Middle frontal gyrus (tissue), 1 donor: ENCODE results near the gene PDE8A.

Experiments
- DNase-seq: peaks from one replicate; pipeline ENCODE4 v3.0.0-alpha.2; 2015; ENCODE audit warnings: low spot score; ENCODE audit errors: extremely low spot score

PDE8A gene

GRCh38 chr15:84981711-84982300 is at the start of gene PDE8A:
TSS of gene PDE8A (plus strand) at chr15:84981856. CDS start at chr15:84982163, 307 bp downstream.
- DNase-seq = no peak

GRCh38 chr15:84934942-84935729 is 46.5 kb upstream of the PDE8A start:
- no peak for DNase-seq

- no peak for DNase-seq
Measured at GRCh38 chr15:84937144-84937543, 44.5 kb upstream of the PDE8A start.

GRCh38 chr15:84938726-84939125 is 42.9 kb upstream of the PDE8A start:
- no peak for DNase-seq

- DNase-seq = no peak
Measured at GRCh38 chr15:84940399-84940798, 41.3 kb upstream of the PDE8A start.

GRCh38 chr15:84942456-84942855 is 39.2 kb upstream of the PDE8A start:
- no peak for DNase-seq

GRCh38 chr15:84944311-84944710 is 37.3 kb upstream of the PDE8A start:
- no peak for DNase-seq

GRCh38 chr15:84944861-84945260 is 36.8 kb upstream of the PDE8A start:
- no peak for DNase-seq

GRCh38 chr15:84946772-84947489 is 34.7 kb upstream of the PDE8A start:
- DNase-seq = no peak

GRCh38 chr15:84947947-84948830 is 33.5 kb upstream of the PDE8A start:
- no peak for DNase-seq

GRCh38 chr15:84949043-84949442 is 32.6 kb upstream of the PDE8A start:
- DNase-seq = no peak

- peak; percentile 22 for DNase-seq
Measured at GRCh38 chr15:84949845-84950569, 31.6 kb upstream of the PDE8A start.

- DNase-seq = no peak
Measured at GRCh38 chr15:84950570-84951111, 31.0 kb upstream of the PDE8A start.

GRCh38 chr15:84951736-84952135 is 29.9 kb upstream of the PDE8A start:
- no peak for DNase-seq

- no peak for DNase-seq
Measured at GRCh38 chr15:84953136-84953535, 28.5 kb upstream of the PDE8A start.

GRCh38 chr15:84953726-84954125 is 27.9 kb upstream of the PDE8A start:
- DNase-seq = no peak

- DNase-seq = peak; percentile 64
Measured at GRCh38 chr15:84955089-84955848, 26.4 kb upstream of the PDE8A start.

GRCh38 chr15:84956199-84956598 is 25.5 kb upstream of the PDE8A start:
- no peak for DNase-seq

GRCh38 chr15:84960391-84961113 is 21.1 kb upstream of the PDE8A start:
- no peak for DNase-seq
